ENCODE measurements around the gene USE1.

GRCh38 chr19:17264641-17264979 lies 49.5 kb downstream of the USE1 start, which contains the start of gene USHBP1:
- TF ChIP-seq POLR2A (IDR thresholded peaks at IDR 0.05; ENCODE audit: extremely low read depth, insufficient read length), result no peak
- no peak for TF ChIP-seq CTCF (IDR thresholded peaks at IDR 0.05; ENCODE audit: low read depth, low read length)
- TF ChIP-seq MYC (IDR thresholded peaks at IDR 0.05; ENCODE audit: low read depth, low read length), result no peak
- TF ChIP-seq, protein P1, sequence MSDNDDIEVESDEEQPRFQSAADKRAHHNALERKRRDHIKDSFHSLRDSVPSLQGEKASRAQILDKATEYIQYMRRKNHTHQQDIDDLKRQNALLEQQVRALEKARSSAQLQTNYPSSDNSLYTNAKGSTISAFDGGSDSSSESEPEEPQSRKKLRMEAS (IDR thresholded peaks at IDR 0.05; ENCODE audit: low read depth, low read length), result no peak

All from NB4 (cell line).